Keratinocyte (primary cell): ENCODE data around the gene AKR7A3.

Experiments
- CTCF ChIP-seq, 3 experiments: IDR thresholded peaks in 1 of 3; conservative IDR thresholded peaks in 1 of 3; optimal IDR thresholded peaks in 1 of 3; 2 replicates in 2 of 3; 3 replicates in 1 of 3; pipeline versions ENCODE3 to v1.5.1; 2011; ENCODE audit warnings: low read length in 3 of 3, mild to moderate bottlenecking in 3 of 3, moderate library complexity in 2 of 3, control low read depth in 1 of 3, inconsistent platforms in 1 of 3; ENCODE audit not compliant: insufficient read depth in 2 of 3; ENCODE audit errors: extremely low read depth in 1 of 3
- EZH2 ChIP-seq: IDR thresholded peaks from one replicate; pipeline ENCODE4 v1.6.1; 2012; ENCODE audit warnings: inconsistent platforms, mild to moderate bottlenecking, low read length, moderate library complexity

- no peak for TF ChIP-seq CTCF (optimal IDR thresholded peaks at IDR 0.05 in 1 of 3, IDR thresholded peaks at IDR 0.05 in 1 of 3, conservative IDR thresholded peaks at IDR 0.05 in 1 of 3; ENCODE audit: extremely low read depth in 1 of 3, insufficient read depth in 2 of 3, low read length in 3 of 3)
- TF ChIP-seq EZH2 = no peak
Observed at GRCh38 chr1:19274636-19275035, 13.9 kb downstream of the AKR7A3 start.
